SK-N-SH (cell line): ENCODE measurements around the gene TMEM72. TPM values are rescaled to one million over a fixed set of nuclear protein-coding genes. Genes with fewer than 3 reads are reported as not detected.

Experiments used
- CTCF ChIA-PET: fragments of 300-600, 350-600 bp; formaldehyde crosslinking; extraction: SDS; loops from one replicate; lab custom pipeline; 2021; lab: Yijun Ruan, JAX
- POLR2A ChIA-PET: fragments of 350-600 bp; sonication (Branson Sonifier 250); formaldehyde crosslinking; extraction: SDS; loops from one replicate; lab custom pipeline; 2020; ENCODE audit warnings: antibody characterized with exemption, inconsistent platforms; lab: Yijun Ruan, JAX
- DNase-seq: peaks from one replicate; pipeline ENCODE4 v3.0.0; 2012
- H2AFZ ChIP-seq: fragments of 200-600 bp; sonication (generic); 2 replicates; pipeline ENCODE4 v1.8.1; 2016; ENCODE audit warnings: antibody characterized with exemption, mild to moderate bottlenecking, low read depth
- H3F3A ChIP-seq: fragments of 200-600 bp; sonication (generic); replicated peaks from 2 replicates; pipeline ENCODE3; 2016; ENCODE audit warnings: antibody characterized with exemption, mild to moderate bottlenecking; ENCODE audit not compliant: insufficient read depth
- H3K27ac ChIP-seq, 2 experiments: fragments of 200-500 bp in 1 of 2; fragments of 200-600 bp in 1 of 2; sonication (Bioruptor generic) in 1 of 2; sonication (generic), shearing (Covaris generic) in 1 of 2; 2 replicates each; pipeline versions ENCODE4 v1.5.1 to v1.6.1; 2014 to 2016; ENCODE audit warnings: low read depth in 2 of 2, inconsistent platforms in 1 of 2, low read length in 1 of 2, mild to moderate bottlenecking in 1 of 2, mixed read lengths in 1 of 2
- H3K27me3 ChIP-seq: fragments of 200-600 bp; sonication (generic), shearing (Covaris generic); 2 replicates; pipeline ENCODE4 v1.6.1; 2016; ENCODE audit warnings: mixed run types; ENCODE audit not compliant: insufficient read depth
- H3K36me3 ChIP-seq, 2 experiments: fragments of 200-500 bp in 1 of 2; fragments of 200-600 bp in 1 of 2; sonication (Bioruptor generic) in 1 of 2; sonication (generic) in 1 of 2; replicated peaks in 1 of 2; 2 replicates each; pipeline versions ENCODE3 to v1.5.1; 2014 to 2016; ENCODE audit warnings: low read length in 1 of 2, mild to moderate bottlenecking in 1 of 2; ENCODE audit not compliant: insufficient read depth in 2 of 2, control insufficient read depth in 1 of 2
- H3K4me1 ChIP-seq, 2 experiments: fragments of 200-500 bp in 1 of 2; fragments of 200-600 bp in 1 of 2; sonication (Bioruptor generic) in 1 of 2; sonication (generic), shearing (Covaris generic) in 1 of 2; 2 replicates each; pipeline versions ENCODE4 v1.5.1 to v1.6.1; 2014 to 2016; ENCODE audit warnings: low read depth in 1 of 2, low read length in 1 of 2, mixed run types in 1 of 2; ENCODE audit not compliant: insufficient read depth in 2 of 2, control insufficient read depth in 1 of 2
- H3K4me2 ChIP-seq: fragments of 200-600 bp; sonication (generic), shearing (Covaris generic); 2 replicates; pipeline ENCODE4 v1.6.1; 2017; ENCODE audit warnings: mixed run types
- H3K4me3 ChIP-seq, 2 experiments: fragments of 200-500 bp in 1 of 2; fragments of 200-600 bp in 1 of 2; sonication (Bioruptor generic) in 1 of 2; sonication (generic), shearing (Covaris generic) in 1 of 2; 2 replicates each; pipeline versions ENCODE4 v1.5.1 to v1.8.1; 2014 to 2016; ENCODE audit warnings: low read depth in 2 of 2, inconsistent platforms in 1 of 2, low read length in 1 of 2, mild to moderate bottlenecking in 1 of 2, mixed read lengths in 1 of 2, moderate library complexity in 1 of 2
- H3K79me2 ChIP-seq: fragments of 200-600 bp; sonication (generic); 2 replicates; pipeline ENCODE4 v1.8.1; 2017; ENCODE audit warnings: mild to moderate bottlenecking; ENCODE audit not compliant: insufficient read depth
- H3K9ac ChIP-seq: fragments of 200-600 bp; sonication (generic); 2 replicates; pipeline ENCODE4 v1.6.1; 2017; ENCODE audit warnings: mixed run types
- H3K9me2 ChIP-seq: fragments of 200-600 bp; sonication (generic); 2 replicates; pipeline ENCODE4 v1.6.1; 2017; ENCODE audit warnings: mixed run types
- H3K9me3 ChIP-seq: fragments of 200-600 bp; sonication (generic); 2 replicates; pipeline ENCODE4 v1.6.1; 2017; ENCODE audit warnings: mixed run types, mild to moderate bottlenecking, moderate library complexity
- H4K20me1 ChIP-seq: fragments of 200-600 bp; sonication (generic); 2 replicates; pipeline ENCODE4 v1.6.1; 2017; ENCODE audit warnings: mild to moderate bottlenecking, mixed run types; ENCODE audit not compliant: insufficient read depth
- CHD2 ChIP-seq: fragments of 150-350 bp; IDR thresholded peaks from 2 replicates; pipeline ENCODE4 v1.6.1; 2018; ENCODE audit warnings: low read length; ENCODE audit not compliant: partially characterized antibody
- ELF1 ChIP-seq: IDR thresholded peaks from 2 replicates; pipeline ENCODE4 v1.4.0; 2012
- EP300 ChIP-seq, 2 experiments: IDR thresholded peaks; 2 replicates each; pipeline versions ENCODE4 v1.4.0 to v1.6.1; 2012; ENCODE audit warnings: borderline replicate concordance in 1 of 2, low read depth in 1 of 2, low read length in 1 of 2
- FOSL2 ChIP-seq: IDR thresholded peaks from 2 replicates; pipeline ENCODE4 v1.4.0; 2012; ENCODE audit warnings: low read depth, mild to moderate bottlenecking, moderate library complexity, borderline replicate concordance
- GATA2 ChIP-seq: sonication (generic); formaldehyde crosslinking; IDR thresholded peaks from 2 replicates; pipeline ENCODE4 v1.5.0; 2020; ENCODE audit warnings: mild to moderate bottlenecking, missing genetic modification reagents
- MEF2A ChIP-seq: IDR thresholded peaks from 2 replicates; pipeline ENCODE4 v1.4.0; 2012; ENCODE audit warnings: low read depth, borderline replicate concordance
- NRF1 ChIP-seq: IDR thresholded peaks from 2 replicates; pipeline ENCODE4 v1.6.1; 2012; ENCODE audit warnings: low read depth, mild to moderate bottlenecking, low read length
- RFX5 ChIP-seq: IDR thresholded peaks from 2 replicates; pipeline ENCODE4 v1.6.1; 2012; ENCODE audit warnings: mild to moderate bottlenecking, improper control_type of control experiment, low read length
- RXRA ChIP-seq: IDR thresholded peaks from 2 replicates; pipeline ENCODE4 v1.4.0; 2012; ENCODE audit warnings: low read depth, mild to moderate bottlenecking, borderline replicate concordance
- SMC3 ChIP-seq: IDR thresholded peaks from 2 replicates; pipeline ENCODE4 v1.6.1; 2012; ENCODE audit warnings: low read depth, low read length, improper control_type of control experiment
- TEAD4 ChIP-seq: IDR thresholded peaks from 2 replicates; pipeline ENCODE4 v1.4.0; 2012; ENCODE audit warnings: mild to moderate bottlenecking, borderline replicate concordance; ENCODE audit not compliant: insufficient read depth
- WGBS: methylation state at CpG from one replicate; pipeline ENCODE4 v1.1.6; 2017; ENCODE audit warnings: low lambda C conversion rate; 5-methylcytosine and 5-hydroxymethylcytosine counted together
- polyA plus RNA-seq, 3 experiments: library from polyadenylated mRNA; depleted of rRNA; stranded (reverse); fragments of >200 nt; gene quantifications; 2 replicates each; pipeline ENCODE4 v1.2.3, GENCODE V29; 2012
- TF ChIP-seq, protein P1 (sequence below): IDR thresholded peaks from 2 replicates; pipeline ENCODE4 v1.4.0; 2012; ENCODE audit warnings: low read depth, borderline replicate concordance
- TF ChIP-seq, protein P2 (sequence below): IDR thresholded peaks from 2 replicates; pipeline ENCODE4; 2012

TMEM72 gene
- polyA plus RNA-seq, 1 of the 3 experiments (the other 2 are of a cell fraction) = not detected

DNA sequence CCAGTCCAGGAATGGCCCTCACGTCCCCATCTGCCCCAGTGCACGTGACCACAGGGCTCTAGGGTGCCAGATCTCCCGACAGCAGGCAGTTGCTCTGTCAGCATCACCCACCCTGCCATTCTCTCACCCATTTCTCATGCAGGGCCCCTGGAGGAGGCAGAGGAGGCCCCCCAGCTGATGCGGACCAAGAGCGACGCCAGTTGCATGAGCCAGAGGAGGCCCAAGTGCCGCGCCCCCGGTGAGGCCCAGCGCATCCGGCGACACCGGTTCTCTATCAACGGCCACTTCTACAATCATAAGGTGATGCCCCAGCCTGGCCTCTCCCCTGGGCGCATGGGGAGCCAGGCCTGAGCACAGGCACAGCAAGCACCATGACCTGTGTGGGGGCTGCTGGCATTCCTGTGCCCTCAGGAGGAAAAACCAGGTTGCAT, 73.5 kb downstream of the TMEM72 start:
- no peaks in the 10 kb centered on the region for H3K36me3 ChIP-seq
- H3F3A ChIP-seq = peaks cover 20% of the 10 kb centered on the region
- no peaks in the 10 kb centered on the region for H3K79me2 ChIP-seq
- no peak overlapping the region for H3K4me2 ChIP-seq
- no peak overlapping the region for H3K27ac ChIP-seq
- no peaks in the 10 kb centered on the region for H3K9me2 ChIP-seq
- 92% methylated on average over 14 of the region's 15 CpGs for WGBS
- ChIA-PET POLR2A (no interaction called here), CTCF (interaction anchor here (1.3 kb wide), 1 partner anchor 9 kb away, joined by 4 read pairs; no protein-coding TSS in a partner anchor)
- H3K4me3 ChIP-seq = no peak overlapping the region
- no peaks in the 10 kb centered on the region for H4K20me1 ChIP-seq
- TF ChIP-seq ELF1 (no peak), GATA2 (no peak)
- no peak overlapping the region for H2AFZ ChIP-seq
- H3K9ac ChIP-seq = no peak overlapping the region
- H3K9me3 ChIP-seq = no peaks in the 10 kb centered on the region
- H3K4me1 ChIP-seq = peaks cover 5 to 32% of the 10 kb centered on the region in 2 experiments; a peak in 3 of 4 replicates
- no peak for DNase-seq
- no peaks in the 10 kb centered on the region for H3K27me3 ChIP-seq

DNA sequence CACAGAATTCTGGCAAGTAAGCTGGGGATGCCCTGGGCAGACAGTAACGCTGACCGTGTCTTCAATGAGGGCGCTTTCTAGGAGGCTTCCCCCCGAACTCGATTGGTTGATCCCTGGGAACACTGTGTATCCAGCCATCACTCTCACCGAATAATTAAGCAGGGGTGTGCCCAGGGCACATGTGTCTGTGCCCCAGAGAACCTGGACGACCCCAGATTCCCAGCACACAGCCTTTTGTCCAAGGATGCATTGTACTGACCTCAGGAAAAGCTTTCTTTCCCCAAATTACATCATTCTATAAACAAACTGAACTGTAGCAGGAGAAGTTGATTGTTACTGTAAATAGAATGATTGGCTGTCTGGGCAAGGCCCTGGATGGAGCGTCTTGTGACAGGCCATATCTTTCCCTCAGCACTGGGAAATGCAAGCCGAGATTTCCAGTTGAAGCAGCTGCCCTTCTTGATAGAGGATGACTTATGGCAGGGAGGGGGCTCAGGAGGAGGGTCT, 74.1 kb downstream of the TMEM72 start:
- CTCF ChIA-PET = interaction anchor here (1.3 kb wide), 1 partner anchor 9 kb away, joined by 4 read pairs; no protein-coding TSS in a partner anchor
- Histone ChIP-seq H3K27me3 (no peaks in the 10 kb centered on the region), H3K9me3 (no peaks in the 10 kb centered on the region), H2AFZ (no peak overlapping the region), H3K79me2 (no peaks in the 10 kb centered on the region), H4K20me1 (no peaks in the 10 kb centered on the region), H3F3A (peaks cover 18% of the 10 kb centered on the region), H3K4me3 (no peak overlapping the region), H3K27ac (no peak overlapping the region), H3K9me2 (no peaks in the 10 kb centered on the region), H3K4me1 (peaks cover 5 to 27% of the 10 kb centered on the region in 2 experiments; a peak in 3 of 4 replicates), H3K36me3 (no peaks in the 10 kb centered on the region), H3K4me2 (no peak overlapping the region), H3K9ac (no peak overlapping the region)
- no peak for DNase-seq
- WGBS = 85% methylated on average over 9 of the region's 9 CpGs
- POLR2A ChIA-PET = no interaction called here
- TF ChIP-seq CHD2 (no peak), TEAD4 (no peak), SMC3 (no peak), NRF1 (no peak), FOSL2 (no peak), RXRA (no peak), MEF2A (no peak), RFX5 (no peak), ELF1 (no peak), EP300 (IDR thresholded peaks at IDR 0.05; ENCODE audit: borderline replicate concordance in 1 of 2, low read depth in 1 of 2, low read length in 1 of 2) (no peak)
- TF ChIP-seq, protein P1, sequence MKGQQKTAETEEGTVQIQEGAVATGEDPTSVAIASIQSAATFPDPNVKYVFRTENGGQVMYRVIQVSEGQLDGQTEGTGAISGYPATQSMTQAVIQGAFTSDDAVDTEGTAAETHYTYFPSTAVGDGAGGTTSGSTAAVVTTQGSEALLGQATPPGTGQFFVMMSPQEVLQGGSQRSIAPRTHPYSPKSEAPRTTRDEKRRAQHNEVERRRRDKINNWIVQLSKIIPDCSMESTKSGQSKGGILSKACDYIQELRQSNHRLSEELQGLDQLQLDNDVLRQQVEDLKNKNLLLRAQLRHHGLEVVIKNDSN = no peak

DNA sequence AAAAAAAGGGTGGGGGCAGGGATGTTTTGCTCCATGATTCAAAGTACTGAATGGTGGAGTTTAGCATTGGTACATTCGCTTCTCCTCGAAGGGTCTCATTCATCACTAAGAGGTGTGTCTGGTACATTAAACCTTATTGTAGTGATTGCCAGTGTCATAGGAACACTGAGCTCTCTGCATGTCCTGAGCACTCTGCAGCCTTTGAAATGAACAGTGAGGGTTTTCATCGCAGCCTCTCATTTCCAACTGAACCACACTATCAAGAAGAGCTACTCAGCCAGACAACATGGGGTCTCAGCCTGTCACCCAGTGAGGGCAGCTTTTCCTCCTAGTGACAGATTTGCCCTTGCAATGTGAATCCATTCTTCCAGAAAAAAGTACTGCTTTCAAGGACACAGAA, 75.0 kb downstream of the TMEM72 start:
- TF ChIP-seq, protein P2, sequence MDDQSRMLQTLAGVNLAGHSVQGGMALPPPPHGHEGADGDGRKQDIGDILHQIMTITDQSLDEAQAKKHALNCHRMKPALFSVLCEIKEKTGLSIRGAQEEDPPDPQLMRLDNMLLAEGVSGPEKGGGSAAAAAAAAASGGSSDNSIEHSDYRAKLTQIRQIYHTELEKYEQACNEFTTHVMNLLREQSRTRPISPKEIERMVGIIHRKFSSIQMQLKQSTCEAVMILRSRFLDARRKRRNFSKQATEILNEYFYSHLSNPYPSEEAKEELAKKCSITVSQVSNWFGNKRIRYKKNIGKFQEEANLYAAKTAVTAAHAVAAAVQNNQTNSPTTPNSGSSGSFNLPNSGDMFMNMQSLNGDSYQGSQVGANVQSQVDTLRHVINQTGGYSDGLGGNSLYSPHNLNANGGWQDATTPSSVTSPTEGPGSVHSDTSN = no peak
- H4K20me1 ChIP-seq = no peaks in the 10 kb centered on the region
- ChIA-PET POLR2A (no interaction called here), CTCF (interaction anchor here (1.4 to 1.6 kb wide), 2 partner anchors 24 to 53 kb away, joined by 4 to 5 read pairs; no protein-coding TSS in a partner anchor)
- no peak for DNase-seq
- H3K9me3 ChIP-seq = no peaks in the 10 kb centered on the region
- no peaks in the 10 kb centered on the region for H3K36me3 ChIP-seq
- H2AFZ ChIP-seq = no peak overlapping the region
- peaks cover 3 to 18% of the 10 kb centered on the region in 2 experiments; a peak in 3 of 4 replicates for H3K4me1 ChIP-seq
- WGBS = 100% methylated on average over 3 of the region's 3 CpGs
- no peak overlapping the region for H3K9ac ChIP-seq
- H3K27ac ChIP-seq = no peak overlapping the region
- no peak overlapping the region for H3K4me3 ChIP-seq
- no peaks in the 10 kb centered on the region for H3K79me2 ChIP-seq
- no peaks in the 10 kb centered on the region for H3K27me3 ChIP-seq
- H3K4me2 ChIP-seq = no peak overlapping the region
- H3F3A ChIP-seq = peaks cover 9% of the 10 kb centered on the region
- no peaks in the 10 kb centered on the region for H3K9me2 ChIP-seq
